ENCODE data around the gene HIVEP1. TPM values are rescaled to one million over a fixed set of nuclear protein-coding genes. Genes with fewer than 3 reads are reported as not detected.

HIVEP1 gene
- total and polyA plus RNA-seq, 2 of the 13 experiments (the other 11 are each of a cell fraction or from before 2014, with no cell fraction given): 7.4 to 9.9 TPM

DNA sequence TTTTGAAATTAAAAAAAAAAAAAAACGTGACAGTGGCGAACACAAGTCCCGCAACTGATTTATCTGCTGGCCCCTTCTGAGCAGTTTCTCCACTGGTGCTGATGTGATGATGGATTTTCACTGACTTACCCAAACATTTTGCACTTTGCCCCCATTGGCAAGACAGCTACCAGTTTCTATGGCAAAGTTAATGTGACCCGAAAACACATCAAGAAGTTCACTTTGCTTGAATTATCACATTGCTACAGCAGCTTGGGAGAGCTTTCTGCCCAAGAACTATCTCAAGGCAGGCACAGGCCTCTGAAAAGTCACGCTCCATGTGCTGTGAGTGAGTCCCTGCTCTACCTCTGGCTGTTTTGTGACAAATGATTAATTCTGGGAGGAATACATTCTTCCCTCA, 150.1 kb downstream of the HIVEP1 start (continued):
- TF ChIP-seq, protein P1, sequence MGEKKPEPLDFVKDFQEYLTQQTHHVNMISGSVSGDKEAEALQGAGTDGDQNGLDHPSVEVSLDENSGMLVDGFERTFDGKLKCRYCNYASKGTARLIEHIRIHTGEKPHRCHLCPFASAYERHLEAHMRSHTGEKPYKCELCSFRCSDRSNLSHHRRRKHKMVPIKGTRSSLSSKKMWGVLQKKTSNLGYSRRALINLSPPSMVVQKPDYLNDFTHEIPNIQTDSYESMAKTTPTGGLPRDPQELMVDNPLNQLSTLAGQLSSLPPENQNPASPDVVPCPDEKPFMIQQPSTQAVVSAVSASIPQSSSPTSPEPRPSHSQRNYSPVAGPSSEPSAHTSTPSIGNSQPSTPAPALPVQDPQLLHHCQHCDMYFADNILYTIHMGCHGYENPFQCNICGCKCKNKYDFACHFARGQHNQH (CRISPR knock-in tag; IDR thresholded peaks at IDR 0.05): no peak

DNA sequence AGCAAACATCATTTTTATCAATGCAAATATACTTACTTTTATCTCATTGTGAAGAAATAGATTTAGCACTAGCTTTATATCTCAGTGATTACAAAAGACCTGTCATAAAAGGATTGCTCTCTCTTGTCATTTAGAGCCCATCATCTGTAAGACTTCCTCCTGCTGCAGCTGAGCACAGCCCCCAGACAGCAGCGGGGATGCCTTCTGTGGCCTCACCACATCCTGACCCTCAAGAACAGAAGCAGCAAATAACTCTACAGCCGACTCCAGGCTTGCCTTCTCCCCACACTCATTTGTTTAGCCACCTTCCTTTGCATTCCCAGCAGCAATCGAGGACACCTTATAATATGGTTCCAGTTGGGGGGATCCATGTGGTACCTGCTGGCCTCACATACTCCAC, 151.0 kb downstream of the HIVEP1 start:
- no peak for DNase-seq (ENCODE audit: low spot score)
- Histone ChIP-seq H3K36me3 (replicated peaks in 1 of 2; ENCODE audit: control insufficient read depth in 1 of 2, insufficient read depth in 2 of 2, low read length in 2 of 2) (peaks cover 11 to 27% of the 10 kb centered on the region in 2 experiments), H4K20me1 (ENCODE audit: insufficient read depth, low read length) (0 out of 2 replicates have a peak, but pooled peaks cover 2% of the 10 kb centered on the region), H3K4me2 (ENCODE audit: low read depth, low read length) (no peak overlapping the region), H3K27me3 (ENCODE audit: control insufficient read depth in 1 of 2, insufficient read depth in 2 of 2, low read length in 2 of 2) (no peaks in the 10 kb centered on the region), H3K4me1 (ENCODE audit: insufficient read depth, low read length) (no peaks in the 10 kb centered on the region), H3K4me3 (replicated peaks in 1 of 3; ENCODE audit: insufficient read depth in 1 of 3, low read depth in 2 of 3, low read length in 3 of 3) (no peak overlapping the region), H3K9me3 (ENCODE audit: low read length) (no peaks in the 10 kb centered on the region), H3K79me2 (ENCODE audit: insufficient read depth, low read length) (no peaks in the 10 kb centered on the region), H3K27ac (ENCODE audit: extremely low read length, insufficient read depth, low read length) (no peak overlapping the region), H3K9ac (ENCODE audit: insufficient read depth, low read depth, low read length) (no peak overlapping the region), H2AFZ (ENCODE audit: low read length) (no peak overlapping the region)
- intact Hi-C loops (cut with micrococcal nuclease; ENCODE audit: unreplicated experiment): no loop called here
- no peak for TF ChIP-seq RARA (CRISPR knock-in tag; IDR thresholded peaks at IDR 0.05)
- TF ChIP-seq, protein P2, sequence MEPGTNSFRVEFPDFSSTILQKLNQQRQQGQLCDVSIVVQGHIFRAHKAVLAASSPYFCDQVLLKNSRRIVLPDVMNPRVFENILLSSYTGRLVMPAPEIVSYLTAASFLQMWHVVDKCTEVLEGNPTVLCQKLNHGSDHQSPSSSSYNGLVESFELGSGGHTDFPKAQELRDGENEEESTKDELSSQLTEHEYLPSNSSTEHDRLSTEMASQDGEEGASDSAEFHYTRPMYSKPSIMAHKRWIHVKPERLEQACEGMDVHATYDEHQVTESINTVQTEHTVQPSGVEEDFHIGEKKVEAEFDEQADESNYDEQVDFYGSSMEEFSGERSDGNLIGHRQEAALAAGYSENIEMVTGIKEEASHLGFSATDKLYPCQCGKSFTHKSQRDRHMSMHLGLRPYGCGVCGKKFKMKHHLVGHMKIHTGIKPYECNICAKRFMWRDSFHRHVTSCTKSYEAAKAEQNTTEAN (CRISPR knock-in tag; conservative IDR thresholded peaks at IDR 0.05): no peak
- no peak for TF ChIP-seq ZNF275 (CRISPR knock-in tag; IDR thresholded peaks at IDR 0.05; ENCODE audit: borderline replicate concordance)
- TF ChIP-seq, protein P3, sequence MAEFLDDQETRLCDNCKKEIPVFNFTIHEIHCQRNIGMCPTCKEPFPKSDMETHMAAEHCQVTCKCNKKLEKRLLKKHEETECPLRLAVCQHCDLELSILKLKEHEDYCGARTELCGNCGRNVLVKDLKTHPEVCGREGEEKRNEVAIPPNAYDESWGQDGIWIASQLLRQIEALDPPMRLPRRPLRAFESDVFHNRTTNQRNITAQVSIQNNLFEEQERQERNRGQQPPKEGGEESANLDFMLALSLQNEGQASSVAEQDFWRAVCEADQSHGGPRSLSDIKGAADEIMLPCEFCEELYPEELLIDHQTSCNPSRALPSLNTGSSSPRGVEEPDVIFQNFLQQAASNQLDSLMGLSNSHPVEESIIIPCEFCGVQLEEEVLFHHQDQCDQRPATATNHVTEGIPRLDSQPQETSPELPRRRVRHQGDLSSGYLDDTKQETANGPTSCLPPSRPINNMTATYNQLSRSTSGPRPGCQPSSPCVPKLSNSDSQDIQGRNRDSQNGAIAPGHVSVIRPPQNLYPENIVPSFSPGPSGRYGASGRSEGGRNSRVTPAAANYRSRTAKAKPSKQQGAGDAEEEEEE (CRISPR knock-in tag; IDR thresholded peaks at IDR 0.05; ENCODE audit: borderline replicate concordance): no peak
- no peak for TF ChIP-seq KDM4B (CRISPR knock-in tag; IDR thresholded peaks at IDR 0.05)
- no peak for TF ChIP-seq MIXL1 (CRISPR knock-in tag; IDR thresholded peaks at IDR 0.05)
- TF ChIP-seq, protein P4, sequence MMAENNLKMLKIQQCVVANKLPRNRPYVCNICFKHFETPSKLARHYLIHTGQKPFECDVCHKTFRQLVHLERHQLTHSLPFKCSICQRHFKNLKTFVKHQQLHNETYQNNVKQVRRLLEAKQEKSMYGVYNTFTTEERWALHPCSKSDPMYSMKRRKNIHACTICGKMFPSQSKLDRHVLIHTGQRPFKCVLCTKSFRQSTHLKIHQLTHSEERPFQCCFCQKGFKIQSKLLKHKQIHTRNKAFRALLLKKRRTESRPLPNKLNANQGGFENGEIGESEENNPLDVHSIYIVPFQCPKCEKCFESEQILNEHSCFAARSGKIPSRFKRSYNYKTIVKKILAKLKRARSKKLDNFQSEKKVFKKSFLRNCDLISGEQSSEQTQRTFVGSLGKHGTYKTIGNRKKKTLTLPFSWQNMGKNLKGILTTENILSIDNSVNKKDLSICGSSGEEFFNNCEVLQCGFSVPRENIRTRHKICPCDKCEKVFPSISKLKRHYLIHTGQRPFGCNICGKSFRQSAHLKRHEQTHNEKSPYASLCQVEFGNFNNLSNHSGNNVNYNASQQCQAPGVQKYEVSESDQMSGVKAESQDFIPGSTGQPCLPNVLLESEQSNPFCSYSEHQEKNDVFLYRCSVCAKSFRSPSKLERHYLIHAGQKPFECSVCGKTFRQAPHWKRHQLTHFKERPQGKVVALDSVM (CRISPR knock-in tag; IDR thresholded peaks at IDR 0.05): no peak
- TF ChIP-seq CBX5 (CRISPR knock-in tag; IDR thresholded peaks at IDR 0.05; ENCODE audit: borderline replicate concordance): no peak
- no peak for TF ChIP-seq NR2F2 (IDR thresholded peaks at IDR 0.05; ENCODE audit: borderline replicate concordance, low read depth)
- no peak for TF ChIP-seq GABPB1 (CRISPR knock-in tag; IDR thresholded peaks at IDR 0.05)
- TF ChIP-seq ELF1 (CRISPR knock-in tag; IDR thresholded peaks at IDR 0.05): no peak
- no peak for TF ChIP-seq RFXANK (CRISPR knock-in tag; IDR thresholded peaks at IDR 0.05)
- TF ChIP-seq ZNF251 (CRISPR knock-in tag; IDR thresholded peaks at IDR 0.05): no peak
- no peak for TF ChIP-seq RBM22 (optimal IDR thresholded peaks at IDR 0.05; ENCODE audit: low read length)
- no peak for TF ChIP-seq REL (CRISPR knock-in tag; conservative IDR thresholded peaks at IDR 0.05)
- BruUV-seq (replicated peaks): no TSS peak
- ATAC-seq: no peak
- in situ Hi-C loops (cut with HindIII; ENCODE audit: extremely low pct_ligation_motif_present, low pct_unique_long_range_greater_than_20kb): no loop called here
- FAIRE-seq: no peak
- POLR2A ChIA-PET: no interaction called here
- 83% methylated on average over 3 of the region's 3 CpGs for WGBS (ENCODE audit: low lambda C conversion rate)
- CTCF ChIA-PET (ENCODE audit: low intra/inter-chr PET ratio, low total read pairs): no interaction called here

Data from HepG2 (cell line).